Right lobe of liver (tissue), 4 donors: Measurements from ENCODE around the gene ILF2.

Experiments used
- CTCF ChIP-seq, 4 donors: fragments of 200-600 bp in 3 of 4; fragments of 450-650 bp in 1 of 4; IDR thresholded peaks; one replicate each; pipeline versions ENCODE4 v1.5.1 to v1.8.0; 2016 to 2022; ENCODE audit warnings: antibody characterized with exemption in 4 of 4, mild to moderate bottlenecking in 2 of 4
- POLR2A ChIP-seq: fragments of 450-650 bp; IDR thresholded peaks from one replicate; pipeline ENCODE4 v1.6.1; 2017; ENCODE audit warnings: antibody characterized with exemption, mild to moderate bottlenecking
- donor health status: DM: no; HTN: no; CAD: no.
- donor health status: DM: no; HTN: no; CAD: no.
- donor health status: DM: no; HTN: yes; CAD: no.

- TF ChIP-seq CTCF (IDR thresholded peaks at IDR 0.05) (no peak), POLR2A (no peak)
These were observed 41.5 kb downstream of the ILF2 start for GRCh38 chr1:153629343-153629665.
